DMS79 (cell line): ENCODE results near the gene MYO1D.

Experiments used
- DNase-seq: peaks from one replicate; lab custom pipeline; 2025; lab: John Stamatoyannopoulos, UW

Gene MYO1D

DNA sequence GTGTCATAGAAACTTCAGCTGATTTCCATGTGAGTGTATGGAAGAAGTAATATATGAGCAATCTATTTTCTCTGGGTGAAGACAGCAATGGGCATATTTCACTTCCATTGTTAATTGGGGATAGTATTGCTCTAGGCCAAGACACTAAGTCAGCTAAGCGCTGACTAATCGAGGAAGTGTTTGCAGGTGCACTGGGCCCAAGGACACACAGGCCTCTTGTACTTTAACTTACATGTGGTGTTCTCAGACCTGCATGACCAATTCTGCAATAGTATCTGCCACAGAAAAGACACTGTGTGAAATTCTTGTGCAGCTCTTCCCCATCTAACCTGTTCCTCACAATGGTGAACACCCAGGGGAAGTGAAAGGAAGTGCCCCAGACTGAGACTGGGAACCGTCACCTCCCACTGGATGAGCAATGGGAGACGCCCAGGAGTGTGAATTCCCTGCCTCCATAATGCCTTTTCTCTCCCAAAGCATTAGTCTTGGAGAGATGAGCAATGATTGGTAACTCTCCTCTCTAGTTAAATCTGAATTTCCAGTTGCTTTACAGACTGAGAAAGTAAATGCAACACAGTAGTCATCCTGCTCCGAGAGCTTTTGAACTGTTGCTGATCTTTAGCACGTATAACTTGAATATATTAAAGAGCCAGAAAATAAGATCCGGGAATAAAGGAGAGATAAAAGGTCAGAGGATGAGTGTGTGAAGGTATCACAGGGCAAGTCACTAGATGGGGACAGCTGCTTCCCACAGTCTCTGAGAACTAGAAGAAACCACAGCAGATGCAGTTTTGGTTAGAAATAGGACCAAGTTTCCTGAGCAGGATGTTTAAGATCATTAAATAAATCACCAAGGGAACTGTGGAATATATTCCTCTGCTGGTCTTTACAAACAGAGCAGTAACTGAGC, 307.5 kb downstream of the MYO1D start:
- no peak for DNase-seq

- no peak for DNase-seq
Observed at GRCh38 chr17:32568705-32569104, 308.2 kb downstream of the MYO1D start.

DNA sequence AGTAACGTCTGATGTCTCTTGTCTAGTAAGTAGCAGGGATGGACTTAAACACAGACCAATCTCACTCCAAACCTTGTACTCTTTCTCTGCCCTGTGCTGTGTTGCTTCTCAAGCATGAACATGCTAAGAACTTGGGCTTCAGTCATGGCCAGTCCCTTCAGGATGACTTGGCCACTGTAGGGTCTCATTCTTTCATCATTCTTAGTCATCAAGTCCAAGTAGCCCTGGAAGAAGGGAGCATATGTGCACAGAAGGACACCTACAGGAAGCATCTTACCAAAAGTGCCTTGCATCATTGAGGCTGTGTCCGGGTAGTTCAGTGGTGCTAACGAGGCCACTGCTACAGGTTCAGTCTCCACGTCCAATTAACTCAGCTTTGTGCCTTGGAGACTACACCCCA, 309.4 kb downstream of the MYO1D start:
- no peak for DNase-seq

DNA sequence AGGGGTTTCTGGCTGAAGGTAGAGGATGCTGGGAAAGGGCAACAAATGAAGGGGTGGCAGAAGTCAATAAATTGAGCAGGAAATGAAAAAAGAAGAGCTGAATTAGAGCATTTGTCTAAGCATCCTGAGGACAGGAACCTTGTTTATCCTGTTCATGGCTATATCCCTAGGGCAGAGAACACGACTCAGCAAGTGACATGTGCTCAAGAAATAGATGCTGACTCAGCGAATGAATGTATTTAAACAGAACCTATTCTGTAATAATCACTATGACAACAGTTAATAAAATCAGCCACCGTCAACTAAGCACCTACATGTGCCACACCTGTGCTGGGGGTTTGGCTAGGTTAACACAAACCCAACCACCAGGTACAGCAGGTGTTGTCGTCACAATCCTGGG, 309.8 kb downstream of the MYO1D start:
- no peak for DNase-seq

DNA sequence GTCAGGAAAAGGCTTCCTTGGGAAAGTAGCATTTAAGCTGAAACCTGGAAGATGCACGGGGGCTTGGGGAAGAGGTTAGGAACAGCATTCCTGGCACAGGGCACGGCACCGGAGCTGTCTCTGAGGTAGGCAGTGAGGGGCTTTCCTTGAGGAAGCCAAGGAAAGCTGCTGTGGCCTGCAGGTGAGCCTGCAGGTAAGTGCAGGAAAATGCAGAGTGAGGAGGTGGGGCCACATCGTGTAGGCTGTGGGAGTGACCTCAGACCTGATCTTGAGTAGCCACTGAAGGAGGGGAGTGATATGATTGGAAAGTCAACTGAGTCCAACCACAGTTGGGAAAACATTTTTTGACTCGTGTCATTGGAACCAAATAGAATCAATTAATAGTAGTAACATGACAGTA, 310.6 kb downstream of the MYO1D start:
- no peak for DNase-seq

GRCh38 chr17:32565401-32565800, 311.5 kb downstream of the MYO1D start:
- no peak for DNase-seq

DNA sequence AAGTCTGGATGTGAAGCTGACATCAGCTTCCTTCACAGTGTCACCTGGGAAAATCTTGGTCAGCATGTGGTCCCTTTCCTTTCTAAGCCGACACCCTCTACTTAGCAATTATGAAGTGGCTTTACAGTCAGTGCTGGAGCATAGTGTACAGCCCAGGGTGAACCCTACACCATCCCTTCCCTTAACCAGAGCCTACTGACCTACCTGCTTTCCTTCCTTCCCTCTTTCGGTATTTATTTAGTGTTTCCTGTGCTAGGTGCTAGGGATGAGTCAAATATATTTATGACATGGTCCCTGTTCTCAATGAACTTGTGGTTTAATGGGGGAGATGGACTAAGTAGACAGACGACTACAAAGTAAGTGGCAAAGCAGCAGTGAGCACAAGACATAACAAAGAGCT, 312.6 kb downstream of the MYO1D start:
- no peak for DNase-seq

- no peak for DNase-seq
Observed at GRCh38 chr17:32563583-32563982, 313.3 kb downstream of the MYO1D start.

DNA sequence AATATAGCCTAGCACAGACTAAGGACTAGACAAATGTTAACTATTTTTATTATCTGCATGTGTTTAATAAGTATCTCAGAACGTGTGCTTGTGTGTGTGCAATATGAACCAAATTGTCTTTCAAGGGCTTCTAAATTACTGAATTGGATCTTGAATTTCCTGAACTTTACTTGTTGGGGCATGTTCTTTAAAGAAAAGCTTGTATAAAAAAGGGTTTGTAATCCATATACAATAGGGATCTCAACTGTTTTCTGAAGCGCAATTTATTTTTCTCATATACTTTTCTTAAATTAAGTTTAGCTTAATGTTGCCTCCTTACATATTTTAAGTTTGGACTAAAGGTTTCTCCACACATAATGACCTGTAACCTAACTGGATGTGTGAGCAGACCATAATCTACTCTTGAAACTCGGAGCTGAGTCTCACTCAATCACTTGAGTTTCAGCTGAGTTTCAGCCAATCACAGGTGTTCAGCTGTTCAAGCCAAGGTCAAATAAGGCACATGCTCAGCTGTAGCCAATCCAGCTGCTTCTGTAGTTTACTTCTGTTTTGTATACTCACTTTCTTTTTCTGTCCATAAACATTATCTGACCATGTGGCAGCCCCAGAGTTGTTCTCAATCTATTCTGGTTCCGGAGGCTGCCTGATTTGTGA, 317.8 kb downstream of the MYO1D start:
- no peak for DNase-seq

DNA sequence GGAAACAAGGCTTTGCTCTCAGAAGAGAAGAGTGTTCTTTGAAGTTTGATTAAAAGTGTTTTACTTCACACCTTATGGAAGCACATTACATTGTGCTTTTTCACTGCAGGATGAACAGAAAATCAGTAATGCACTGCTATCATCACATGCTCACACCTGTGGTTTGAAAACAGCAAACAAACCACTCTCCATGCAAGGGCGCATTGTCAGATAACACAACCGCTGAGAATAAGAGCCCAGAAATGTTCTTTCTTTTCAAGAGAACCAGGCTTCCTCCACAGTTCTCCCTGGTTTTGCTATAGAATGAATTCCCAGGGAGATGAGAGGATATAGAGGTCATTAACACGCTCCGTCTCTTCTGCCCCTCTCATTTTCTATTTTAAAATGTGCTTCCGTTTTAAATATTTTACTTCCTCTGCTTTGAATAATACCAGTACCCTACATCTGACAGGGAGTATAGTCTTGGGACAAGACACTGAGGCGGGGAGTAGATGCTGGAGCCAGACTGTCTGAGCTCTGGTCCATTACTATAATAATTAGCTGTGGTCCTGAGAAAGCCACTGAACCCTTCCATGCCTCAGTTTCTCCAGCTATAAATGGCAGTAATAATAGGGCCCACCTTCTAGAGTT, 318.5 kb downstream of the MYO1D start:
- DNase-seq, result no peak

- no peak for DNase-seq
Observed at GRCh38 chr17:32555611-32556310, 321.2 kb downstream of the MYO1D start.

- no peak for DNase-seq
Observed at GRCh38 chr17:32553168-32553567, 323.8 kb downstream of the MYO1D start.

DNA sequence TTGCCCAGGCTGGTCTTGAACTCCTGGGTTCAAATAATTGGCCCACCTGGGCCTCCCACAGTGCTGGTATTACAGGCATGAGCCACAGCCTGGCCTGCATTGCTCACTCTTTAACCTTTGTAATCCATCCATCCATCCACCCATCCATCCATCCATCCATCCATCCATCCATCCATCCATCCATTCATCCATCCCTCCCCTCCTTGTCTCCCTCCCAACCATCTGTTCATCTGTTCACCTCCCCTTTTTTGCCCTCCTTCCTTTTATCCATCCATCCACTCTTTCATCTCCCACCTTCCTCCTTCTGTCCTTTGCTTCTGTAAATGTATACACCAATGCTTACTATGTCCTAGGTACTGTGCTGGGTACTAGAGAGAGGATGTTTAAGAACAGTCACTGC, 324.6 kb downstream of the MYO1D start:
- DNase-seq, result no peak

- DNase-seq, result no peak
Observed at GRCh38 chr17:32551186-32551955, 325.6 kb downstream of the MYO1D start.

- DNase-seq, result no peak
Observed at GRCh38 chr17:32549559-32549958, 327.4 kb downstream of the MYO1D start.

GRCh38 chr17:32546031-32546444, 330.9 kb downstream of the MYO1D start:
- DNase-seq, result no peak

DNA sequence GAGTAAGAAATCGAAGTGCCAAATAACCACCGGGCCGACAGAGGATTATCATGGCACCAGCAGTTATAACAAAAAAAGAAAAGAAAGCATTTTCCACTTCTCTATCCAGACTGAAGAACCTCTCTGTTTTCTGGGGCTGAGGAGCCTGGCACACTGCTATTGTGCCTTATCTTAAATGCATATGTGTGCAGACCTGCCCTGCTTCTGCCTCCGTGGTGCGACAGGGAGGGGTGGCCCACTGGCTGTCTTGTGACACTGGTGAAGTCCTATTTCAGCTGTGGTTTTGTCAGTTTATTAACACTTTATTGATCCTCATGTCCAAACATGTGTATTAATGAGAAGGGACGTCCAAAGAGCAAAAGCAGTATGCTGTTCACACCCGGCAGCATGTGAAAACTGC, 334.7 kb downstream of the MYO1D start:
- DNase-seq, result no peak

GRCh38 chr17:32541640-32542039, 335.3 kb downstream of the MYO1D start:
- no peak for DNase-seq

DNA sequence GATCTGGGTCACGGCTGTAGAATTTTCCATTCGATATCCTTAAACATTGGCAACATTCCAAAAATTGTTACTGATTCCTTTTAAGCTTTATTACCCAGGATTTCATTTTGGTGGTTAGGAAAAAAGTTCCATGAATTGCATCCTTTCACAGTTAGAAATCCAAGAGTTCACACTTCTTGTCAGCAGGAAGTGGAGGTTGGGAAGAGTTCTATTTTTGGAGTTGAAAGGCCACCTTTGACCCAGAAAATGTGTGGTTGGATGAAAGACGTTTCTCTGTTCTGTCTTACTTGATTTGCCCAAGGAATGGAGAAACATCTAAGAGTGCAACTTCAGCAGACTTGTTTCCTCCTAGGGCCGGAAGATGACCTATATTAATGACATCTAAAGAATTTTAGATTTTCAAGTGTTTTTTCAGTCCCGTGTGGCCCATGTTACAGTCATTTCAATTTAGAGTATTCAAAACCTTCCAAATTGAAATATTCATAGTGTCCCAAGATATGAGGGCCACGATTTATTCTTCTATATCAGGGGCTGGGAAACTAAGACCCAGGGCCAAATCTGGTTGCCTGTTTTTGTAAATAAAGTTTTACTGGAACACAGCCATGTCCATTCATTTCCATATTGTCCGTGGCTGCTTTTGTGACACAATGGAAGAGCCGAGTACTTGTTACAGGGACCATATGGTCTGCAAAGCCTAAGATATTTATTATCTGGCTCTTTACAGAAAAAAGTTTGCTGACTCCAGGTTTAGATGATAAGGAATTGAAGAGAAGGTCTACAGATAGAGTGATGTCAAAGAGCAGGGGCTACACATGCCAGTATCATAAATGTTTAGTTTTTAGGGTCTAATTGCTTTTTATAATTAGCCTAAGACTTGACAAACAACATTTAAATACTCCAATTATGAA, 339.9 kb downstream of the MYO1D start:
- no peak for DNase-seq

- DNase-seq, result no peak
Observed at GRCh38 chr17:32533296-32533695, 343.6 kb downstream of the MYO1D start.

DNA sequence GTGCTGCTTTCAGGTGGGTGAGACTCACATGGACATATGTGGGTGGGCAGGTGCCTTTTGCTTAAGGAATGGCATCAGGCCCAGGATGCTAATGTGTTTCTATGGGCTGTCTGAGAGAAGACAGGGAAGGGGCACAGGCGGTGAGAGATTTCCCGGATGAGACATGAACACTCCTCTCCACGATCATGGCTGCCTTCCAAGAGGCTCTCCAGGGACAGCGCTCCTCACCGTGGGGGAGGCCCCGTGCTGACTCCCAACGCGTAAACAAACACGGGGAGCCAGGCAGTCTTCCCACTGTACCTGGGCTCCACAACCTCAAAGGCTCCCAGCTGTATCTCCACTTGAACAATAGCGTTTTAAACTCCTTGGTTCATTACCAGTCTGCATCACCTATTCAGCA, 347.3 kb downstream of the MYO1D start:
- DNase-seq, result peak; percentile 20
